ENCODE measurements around the gene ZNF780A.

DNA sequence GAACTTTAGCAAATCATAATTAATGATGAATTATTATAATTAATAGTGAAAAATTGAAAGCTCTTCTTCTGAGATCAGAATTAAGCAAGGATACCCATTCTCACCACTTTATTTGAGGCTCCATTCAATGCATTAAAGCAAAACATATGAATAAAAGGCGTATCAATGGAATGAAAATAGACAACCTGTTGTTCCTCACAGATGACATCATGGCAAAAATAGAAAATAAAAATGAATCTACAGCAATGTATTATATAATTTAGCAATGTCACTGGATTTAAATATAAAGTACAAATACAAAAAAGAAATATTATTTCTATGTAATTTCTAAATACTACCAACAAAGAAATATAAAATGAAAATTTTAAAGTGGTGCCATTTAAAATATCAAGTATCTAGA is 11.1 kb upstream of the ZNF780A start:
- TF ChIP-seq CTCF (IDR thresholded peaks at IDR 0.05; ENCODE audit: low read length) (no peak), EZH2phosphoT487 (IDR thresholded peaks at IDR 0.05; ENCODE audit: low read length) (no peak)
